IMR-90 (cell line): ENCODE results near the gene PRKCB. TPM values are rescaled to one million over a fixed set of nuclear protein-coding genes. Genes with fewer than 3 reads are reported as not detected.

Experiments
- ATAC-seq: fragments of 200-7000 bp; cut with Tn5 transposase; 2 replicates; pipeline ENCODE4 v1.9.1; 2020; ENCODE audit warnings: low read depth, mild to moderate bottlenecking, moderate library complexity
- BruUV-seq: library from RNA; stranded (reverse); fragments of 400-500 nt; replicated peaks from 2 replicates; lab custom pipeline; 2021; lab: Mats Ljungman, UMichigan
- CTCF ChIA-PET: fragments of 300-600 bp; formaldehyde crosslinking; extraction: SDS; loops from one replicate; lab custom pipeline; 2021; ENCODE audit warnings: antibody characterized with exemption; lab: Yijun Ruan, JAX
- POLR2A ChIA-PET: fragments of 300-600 bp; sonication (Branson Sonifier 250); formaldehyde crosslinking; loops from one replicate; lab custom pipeline; 2022; ENCODE audit warnings: antibody characterized with exemption; ENCODE audit not compliant: unreplicated experiment; lab: Charles Lee
- DNase-seq: peaks from one replicate; pipeline ENCODE4 v3.0.0; 2013
- H2AFZ ChIP-seq: replicated peaks from 2 replicates; pipeline ENCODE3; 2013; ENCODE audit warnings: low read length, mild to moderate bottlenecking; ENCODE audit not compliant: poor library complexity
- H2AK5ac ChIP-seq: 2 replicates; pipeline ENCODE4 v1.6.1; 2013; ENCODE audit warnings: low read depth, low read length, inconsistent platforms
- H2AK9ac ChIP-seq: replicated peaks from 2 replicates; pipeline ENCODE3; 2013; ENCODE audit warnings: mild to moderate bottlenecking, low read depth, low read length, moderate library complexity; ENCODE audit not compliant: poor library complexity
- H2BK120ac ChIP-seq: 2 replicates; pipeline ENCODE4 v1.6.1; 2013; ENCODE audit warnings: low read depth, low read length, inconsistent platforms
- H2BK15ac ChIP-seq: 3 replicates; pipeline ENCODE4 v1.6.1; 2013; ENCODE audit warnings: low read depth, low read length, inconsistent platforms
- H2BK20ac ChIP-seq: 2 replicates; pipeline ENCODE4 v1.6.1; 2013; ENCODE audit warnings: low read depth, mild to moderate bottlenecking, inconsistent platforms, low read length, moderate library complexity
- H2BK5ac ChIP-seq: 2 replicates; pipeline ENCODE4 v1.6.1; 2013; ENCODE audit warnings: mild to moderate bottlenecking, low read depth, low read length, inconsistent platforms; ENCODE audit not compliant: poor library complexity, severe bottlenecking
- H3K14ac ChIP-seq: replicated peaks from 2 replicates; pipeline ENCODE4 v1.6.1; 2013; ENCODE audit warnings: low read depth, low read length, inconsistent platforms
- H3K18ac ChIP-seq: 2 replicates; pipeline ENCODE4 v1.6.1; 2013; ENCODE audit warnings: low read depth, low read length, control low read depth
- H3K23ac ChIP-seq: 2 replicates; pipeline ENCODE4 v1.6.1; 2013; ENCODE audit warnings: low read depth, low read length, inconsistent platforms
- H3K27ac ChIP-seq: 2 replicates; pipeline ENCODE4 v1.5.1; 2013; ENCODE audit warnings: mild to moderate bottlenecking, control low read depth, low read length; ENCODE audit not compliant: insufficient read depth
- H3K27me3 ChIP-seq: 2 replicates; pipeline ENCODE4 v1.6.1; 2013; ENCODE audit warnings: low read length; ENCODE audit not compliant: control insufficient read depth, insufficient read depth
- H3K36me3 ChIP-seq: 2 replicates; pipeline ENCODE4 v1.6.1; 2013; ENCODE audit warnings: low read length, mixed read lengths; ENCODE audit not compliant: control insufficient read depth, insufficient read depth
- H3K4ac ChIP-seq: 2 replicates; pipeline ENCODE4 v1.6.1; 2013; ENCODE audit warnings: low read depth, low read length, inconsistent platforms
- H3K4me1 ChIP-seq: 2 replicates; pipeline ENCODE4 v1.6.1; 2013; ENCODE audit warnings: low read length, mixed read lengths; ENCODE audit not compliant: control insufficient read depth, insufficient read depth
- H3K4me2 ChIP-seq: 2 replicates; pipeline ENCODE4 v1.6.1; 2013; ENCODE audit warnings: low read depth, mild to moderate bottlenecking, control low read depth, low read length, moderate library complexity
- H3K4me3 ChIP-seq: 2 replicates; pipeline ENCODE4 v1.5.1; 2013; ENCODE audit warnings: low read depth, mild to moderate bottlenecking, control low read depth, low read length, moderate library complexity; ENCODE audit not compliant: insufficient read depth
- H3K56ac ChIP-seq: 2 replicates; pipeline ENCODE4 v1.6.1; 2013; ENCODE audit warnings: low read length, inconsistent platforms; ENCODE audit not compliant: insufficient read depth; ENCODE audit errors: extremely low read depth
- H3K79me1 ChIP-seq, 2 experiments: 2 replicates each; pipeline ENCODE4 v1.6.1; 2013; ENCODE audit warnings: low read length in 2 of 2, inconsistent platforms in 1 of 2, low read depth in 1 of 2
- H3K9ac ChIP-seq: 2 replicates; pipeline ENCODE4 v1.6.1; 2013; ENCODE audit warnings: low read depth, low read length, control low read depth
- H3K9me1 ChIP-seq: 2 replicates; pipeline ENCODE4 v1.6.1; 2013; ENCODE audit warnings: low read length, inconsistent platforms; ENCODE audit not compliant: insufficient read depth
- H3K9me3 ChIP-seq: 2 replicates; pipeline ENCODE4 v1.6.1; 2013; ENCODE audit warnings: low read length; ENCODE audit not compliant: control insufficient read depth, insufficient read depth
- H4K20me1 ChIP-seq: 2 replicates; pipeline ENCODE4 v1.6.1; 2013; ENCODE audit warnings: low read length, inconsistent platforms; ENCODE audit not compliant: insufficient read depth
- H4K5ac ChIP-seq: 2 replicates; pipeline ENCODE4 v1.6.1; 2013; ENCODE audit warnings: mild to moderate bottlenecking, low read depth, low read length, control low read depth
- H4K8ac ChIP-seq, 2 experiments: 2 replicates each; pipeline ENCODE4 v1.6.1; 2013; ENCODE audit warnings: low read depth in 2 of 2, low read length in 2 of 2, control low read depth in 1 of 2, inconsistent platforms in 1 of 2
- H4K91ac ChIP-seq: 2 replicates; pipeline ENCODE4 v1.6.1; 2013; ENCODE audit warnings: low read depth, low read length, inconsistent platforms; ENCODE audit not compliant: insufficient read depth
- BHLHE40 ChIP-seq: fragments of 150-350 bp; IDR thresholded peaks from 2 replicates; pipeline ENCODE4 v1.6.1; 2016; ENCODE audit warnings: mild to moderate bottlenecking, low read depth, low read length
- CEBPB ChIP-seq: IDR thresholded peaks from 2 replicates; pipeline ENCODE4 v1.6.1; 2012; ENCODE audit warnings: low read depth, low read length, improper control_type of control experiment
- CHD1 ChIP-seq: IDR thresholded peaks from 2 replicates; pipeline ENCODE4 v1.6.1; 2012; ENCODE audit warnings: low read depth, low read length, improper control_type of control experiment
- FOS ChIP-seq: fragments of 150-350 bp; IDR thresholded peaks from 2 replicates; pipeline ENCODE4 v1.6.1; 2016; ENCODE audit warnings: low read depth, low read length
- MAFK ChIP-seq: IDR thresholded peaks from 2 replicates; pipeline ENCODE4 v1.6.1; 2012; ENCODE audit warnings: low read depth, low read length, improper control_type of control experiment
- MAZ ChIP-seq: IDR thresholded peaks from 2 replicates; pipeline ENCODE4 v1.6.1; 2012; ENCODE audit warnings: low read depth, mild to moderate bottlenecking, low read length, improper control_type of control experiment, moderate library complexity, borderline replicate concordance
- MXI1 ChIP-seq: IDR thresholded peaks from 2 replicates; pipeline ENCODE4 v1.6.1; 2012; ENCODE audit warnings: low read depth, mild to moderate bottlenecking, low read length, moderate library complexity, borderline replicate concordance
- NFE2L2 ChIP-seq: fragments of 150-350 bp; IDR thresholded peaks from 2 replicates; pipeline ENCODE4 v1.6.1; 2016; ENCODE audit warnings: low read depth, mild to moderate bottlenecking, low read length
- POLR2A ChIP-seq: IDR thresholded peaks from 2 replicates; pipeline ENCODE4 v1.6.1; 2012; ENCODE audit warnings: mild to moderate bottlenecking, low read depth, low read length
- RAD21 ChIP-seq: IDR thresholded peaks from 2 replicates; pipeline ENCODE4 v1.6.1; 2012; ENCODE audit warnings: low read length, improper control_type of control experiment
- RCOR1 ChIP-seq: IDR thresholded peaks from 2 replicates; pipeline ENCODE4 v1.6.1; 2012; ENCODE audit warnings: mild to moderate bottlenecking, low read length, improper control_type of control experiment; ENCODE audit not compliant: insufficient replicate concordance
- RFX5 ChIP-seq: IDR thresholded peaks from 2 replicates; pipeline ENCODE4 v1.8.0; 2012; ENCODE audit warnings: low read depth, mild to moderate bottlenecking, low read length, moderate library complexity
- WGBS, 2 experiments: methylation state at CpG; one replicate each; pipeline versions ENCODE4 v1.1.5 to v1.1.7; 2013; ENCODE audit warnings: missing lambda C conversion rate in 2 of 2; ENCODE audit not compliant: insufficient read length in 1 of 2; ENCODE audit errors: extremely low coverage in 2 of 2; 5-methylcytosine and 5-hydroxymethylcytosine counted together
- dilution Hi-C: fragments of 300-500 bp; cut with HindIII; formaldehyde crosslinking; loops from one replicate; pipeline ENCODE4 v1.14.3; 2018; ENCODE audit warnings: low sequenced_read_pairs; ENCODE audit not compliant: unreplicated experiment
- in situ Hi-C: fragments of 300-500 bp; cut with MboI; formaldehyde crosslinking; loops from 3 replicates; pipeline ENCODE4 v1.14.3; 2019; ENCODE audit warnings: low sequenced_read_pairs, inconsistent platforms, mixed read lengths
- intact Hi-C: fragments of 100-400 bp; cut with micrococcal nuclease; formaldehyde crosslinking; loops from 2 replicates; pipeline ENCODE4 v1.10.0; 2022
- polyA plus RNA-seq, 3 experiments: library from polyadenylated mRNA; depleted of rRNA; stranded (reverse); fragments of >200 nt; gene quantifications; 2 replicates each; pipeline ENCODE4 v1.2.3, GENCODE V29; 2012; ENCODE audit warnings: low replicate concordance in 1 of 3
- total RNA-seq: library from RNA; depleted of rRNA; stranded (reverse); fragments of >200 nt; gene quantifications from 2 replicates; pipeline ENCODE4 v1.2.3, GENCODE V29; 2012
- TF ChIP-seq, protein P1 (sequence below): fragments of 150-350 bp; IDR thresholded peaks from 2 replicates; pipeline ENCODE4 v1.6.1; 2017; ENCODE audit warnings: mild to moderate bottlenecking, antibody characterized with exemption, low read length, low read depth
- TF ChIP-seq, protein P2 (sequence below): conservative IDR thresholded peaks from 2 replicates; pipeline ENCODE4 v1.5.1; 2012; ENCODE audit warnings: mild to moderate bottlenecking, low read depth, low read length, improper control_type of control experiment
- TF ChIP-seq, protein P3 (sequence below): fragments of 150-350 bp; IDR thresholded peaks from 2 replicates; pipeline ENCODE4 v1.6.1; 2016; ENCODE audit warnings: low read depth, mild to moderate bottlenecking, low read length, moderate library complexity, borderline replicate concordance

Gene PRKCB
- total and polyA plus RNA-seq, 2 of the 4 experiments (the other 2 are of a cell fraction): under 0.01 TPM; not detected in 1

DNA sequence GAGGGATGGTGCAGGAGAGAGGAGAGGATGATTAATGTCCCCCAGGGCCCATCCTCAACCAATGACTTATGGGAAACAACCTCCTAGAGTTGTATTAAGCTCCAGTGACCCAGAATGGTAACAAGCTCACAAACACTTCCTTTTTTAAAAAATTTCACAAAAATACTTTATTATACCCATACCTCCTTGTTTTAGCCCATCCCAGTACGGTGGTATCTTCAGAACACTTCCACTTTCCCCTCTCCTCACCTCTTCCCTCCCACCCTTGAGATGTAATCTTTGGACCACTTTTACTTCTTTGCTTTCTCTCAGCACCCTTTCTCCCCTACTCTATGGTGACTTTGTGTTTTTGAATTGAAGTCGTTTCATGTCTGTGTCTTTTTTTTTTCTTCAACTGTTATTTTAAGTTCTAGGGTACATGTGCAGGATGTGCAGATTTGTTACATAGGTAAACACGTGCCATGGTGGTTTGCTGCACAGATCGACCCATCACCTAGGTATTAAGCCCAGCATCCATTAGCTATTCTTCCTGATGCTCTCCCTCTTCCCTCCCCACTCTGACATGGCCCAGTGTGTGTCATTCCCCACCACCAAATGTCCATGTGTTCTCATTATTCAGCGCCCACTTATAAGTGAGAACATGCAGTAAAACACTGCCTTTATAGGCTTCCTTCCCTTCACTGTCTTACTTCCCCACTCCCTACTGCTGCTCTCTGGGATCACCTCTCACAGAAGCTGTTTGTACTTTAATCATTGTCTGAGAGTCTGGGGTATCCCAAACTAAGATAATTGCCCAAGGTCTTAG lies 124.5 kb downstream of the PRKCB start:
- Histone ChIP-seq H3K27ac (no peak overlapping the region), H4K5ac (no peak overlapping the region), H3K56ac (no peak overlapping the region), H2AK9ac (no peak overlapping the region), H3K79me1 (no peaks in the 10 kb centered on the region), H2AK5ac (no peak overlapping the region), H4K91ac (no peak overlapping the region), H2AFZ (no peak overlapping the region), H2BK120ac (no peak overlapping the region), H3K14ac (no peak overlapping the region), H4K20me1 (no peaks in the 10 kb centered on the region), H3K4me3 (no peak overlapping the region), H3K9ac (no peak overlapping the region), H2BK5ac (no peak overlapping the region), H3K27me3 (no peaks in the 10 kb centered on the region), H3K4me2 (no peak overlapping the region), H3K23ac (no peak overlapping the region), H2BK15ac (no peak overlapping the region), H3K9me3 (no peaks in the 10 kb centered on the region), H3K4ac (no peak overlapping the region), H3K18ac (no peak overlapping the region), H4K8ac (no peak overlapping the region), H2BK20ac (no peak overlapping the region), H3K4me1 (no peaks in the 10 kb centered on the region), H3K9me1 (no peaks in the 10 kb centered on the region), H3K36me3 (no peaks in the 10 kb centered on the region)
- no peak for ATAC-seq
- 40% methylated on average over 2 of the region's 5 CpGs; no CpG with 5 or more reads in 1 of the 2 experiments for WGBS, 2 experiments
- dilution Hi-C loops (no loop called here), intact Hi-C loops (no loop called here), in situ Hi-C loops (no loop called here)
- TF ChIP-seq CEBPB (no peak), RCOR1 (no peak), MAFK (no peak), RFX5 (no peak), CHD1 (no peak), NFE2L2 (no peak), MXI1 (no peak), RAD21 (no peak), MAZ (no peak), FOS (no peak), BHLHE40 (no peak), POLR2A (no peak)
- TF ChIP-seq, protein P1, sequence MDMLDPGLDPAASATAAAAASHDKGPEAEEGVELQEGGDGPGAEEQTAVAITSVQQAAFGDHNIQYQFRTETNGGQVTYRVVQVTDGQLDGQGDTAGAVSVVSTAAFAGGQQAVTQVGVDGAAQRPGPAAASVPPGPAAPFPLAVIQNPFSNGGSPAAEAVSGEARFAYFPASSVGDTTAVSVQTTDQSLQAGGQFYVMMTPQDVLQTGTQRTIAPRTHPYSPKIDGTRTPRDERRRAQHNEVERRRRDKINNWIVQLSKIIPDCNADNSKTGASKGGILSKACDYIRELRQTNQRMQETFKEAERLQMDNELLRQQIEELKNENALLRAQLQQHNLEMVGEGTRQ: no peak
- TF ChIP-seq, protein P2, sequence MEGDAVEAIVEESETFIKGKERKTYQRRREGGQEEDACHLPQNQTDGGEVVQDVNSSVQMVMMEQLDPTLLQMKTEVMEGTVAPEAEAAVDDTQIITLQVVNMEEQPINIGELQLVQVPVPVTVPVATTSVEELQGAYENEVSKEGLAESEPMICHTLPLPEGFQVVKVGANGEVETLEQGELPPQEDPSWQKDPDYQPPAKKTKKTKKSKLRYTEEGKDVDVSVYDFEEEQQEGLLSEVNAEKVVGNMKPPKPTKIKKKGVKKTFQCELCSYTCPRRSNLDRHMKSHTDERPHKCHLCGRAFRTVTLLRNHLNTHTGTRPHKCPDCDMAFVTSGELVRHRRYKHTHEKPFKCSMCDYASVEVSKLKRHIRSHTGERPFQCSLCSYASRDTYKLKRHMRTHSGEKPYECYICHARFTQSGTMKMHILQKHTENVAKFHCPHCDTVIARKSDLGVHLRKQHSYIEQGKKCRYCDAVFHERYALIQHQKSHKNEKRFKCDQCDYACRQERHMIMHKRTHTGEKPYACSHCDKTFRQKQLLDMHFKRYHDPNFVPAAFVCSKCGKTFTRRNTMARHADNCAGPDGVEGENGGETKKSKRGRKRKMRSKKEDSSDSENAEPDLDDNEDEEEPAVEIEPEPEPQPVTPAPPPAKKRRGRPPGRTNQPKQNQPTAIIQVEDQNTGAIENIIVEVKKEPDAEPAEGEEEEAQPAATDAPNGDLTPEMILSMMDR: no peak
- TF ChIP-seq, protein P3, sequence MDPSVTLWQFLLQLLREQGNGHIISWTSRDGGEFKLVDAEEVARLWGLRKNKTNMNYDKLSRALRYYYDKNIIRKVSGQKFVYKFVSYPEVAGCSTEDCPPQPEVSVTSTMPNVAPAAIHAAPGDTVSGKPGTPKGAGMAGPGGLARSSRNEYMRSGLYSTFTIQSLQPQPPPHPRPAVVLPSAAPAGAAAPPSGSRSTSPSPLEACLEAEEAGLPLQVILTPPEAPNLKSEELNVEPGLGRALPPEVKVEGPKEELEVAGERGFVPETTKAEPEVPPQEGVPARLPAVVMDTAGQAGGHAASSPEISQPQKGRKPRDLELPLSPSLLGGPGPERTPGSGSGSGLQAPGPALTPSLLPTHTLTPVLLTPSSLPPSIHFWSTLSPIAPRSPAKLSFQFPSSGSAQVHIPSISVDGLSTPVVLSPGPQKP: no peak
- no peak for DNase-seq
- no TSS peak for BruUV-seq
- POLR2A ChIA-PET: no interaction called here
- CTCF ChIA-PET: no interaction called here
